Measurements from ENCODE around the gene CXCR5. TPM values are rescaled to one million over a fixed set of nuclear protein-coding genes. Genes with fewer than 3 reads are reported as not detected.
A peak's percentile ranks its signal among the peaks of the same experiment; 100 is the strongest.

Gene CXCR5
- total and polyA plus RNA-seq, 8 donors = 0.10 TPM; not detected in 7

DNA sequence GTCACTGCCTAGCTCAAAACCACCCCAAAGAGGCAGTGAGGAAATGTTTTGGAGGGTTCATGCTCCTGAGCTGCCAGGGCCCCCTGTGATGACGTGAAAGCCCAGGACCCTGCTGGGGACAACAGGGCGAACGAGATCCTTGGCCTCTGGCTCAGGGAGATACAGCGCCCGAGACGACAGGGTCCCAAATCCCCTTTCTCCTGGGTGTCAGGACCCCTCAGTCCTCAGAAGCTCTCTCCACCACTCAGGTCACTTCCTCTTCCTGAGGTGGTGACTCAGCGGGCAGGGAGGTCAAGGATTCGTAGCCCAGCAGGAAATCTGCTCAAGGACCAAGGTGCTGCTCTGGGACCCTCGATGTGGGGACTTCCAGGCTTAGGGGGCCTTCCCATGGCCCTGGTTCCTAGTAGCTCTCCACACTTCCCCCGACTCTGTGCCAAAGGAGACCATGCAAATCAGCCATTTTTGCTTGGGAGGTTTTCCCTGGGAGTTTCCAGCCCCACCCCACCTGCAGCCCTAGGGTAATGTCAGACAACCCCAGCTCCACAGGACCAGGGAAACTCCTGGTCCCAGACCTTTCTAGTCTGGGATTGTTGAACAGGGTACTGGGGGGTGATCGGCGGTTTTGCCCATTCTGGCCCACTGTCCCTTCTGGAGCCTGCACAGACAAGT, 29.2 kb downstream of the CXCR5 start:
- peaks cover 0 to 11% of the 10 kb centered on the region in 2 donors for H3K27me3 ChIP-seq
- no peak overlapping the region for H3K4me3 ChIP-seq
- ATAC-seq = peak; percentile 3

DNA sequence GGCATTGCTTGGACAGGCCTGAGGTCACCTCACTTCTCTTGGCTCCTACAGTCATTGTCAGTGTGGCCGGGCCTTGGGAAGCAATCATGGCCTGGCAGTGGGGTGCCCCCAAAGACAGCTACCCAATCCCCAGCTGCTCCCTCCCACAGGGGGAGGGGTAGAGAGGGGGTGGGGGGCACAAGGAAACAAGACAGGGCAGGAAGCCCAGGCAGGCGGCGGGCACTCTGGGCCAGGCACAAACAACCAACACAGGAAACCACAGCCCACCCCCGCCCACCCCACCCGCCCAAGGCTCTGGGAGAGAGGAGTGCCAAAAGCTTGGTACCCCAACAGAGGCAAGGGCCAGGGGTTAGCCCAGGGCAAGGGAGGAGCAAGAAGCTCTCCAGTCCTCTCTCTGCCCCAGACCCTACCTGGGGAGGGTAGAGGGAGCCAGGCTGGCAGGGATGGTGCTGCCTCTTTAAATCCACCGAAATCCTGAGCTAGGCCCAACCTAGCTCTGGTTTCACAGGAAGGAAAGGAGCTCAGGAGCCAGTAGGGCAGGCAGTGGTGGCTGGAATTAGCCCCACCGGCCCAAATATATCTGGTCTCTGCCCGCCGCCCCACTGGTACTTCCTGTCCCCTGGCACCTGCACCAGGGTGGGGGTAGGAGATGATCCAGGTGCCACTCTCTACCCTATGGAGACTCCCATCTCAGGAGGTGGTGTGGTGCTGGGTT, 29.9 kb downstream of the CXCR5 start:
- Histone ChIP-seq H3K27ac (peak overlapping the region; percentile 82 to 95), H3K4me1 (peaks cover 91 to 99% of the 10 kb centered on the region in 2 donors), H3K9me3 (no peaks in the 10 kb centered on the region), H3K4me3 (peak overlapping the region in 1 of 2 donors; percentile 6), H3K36me3 (no peaks in the 10 kb centered on the region), H3K27me3 (peaks cover 0 to 11% of the 10 kb centered on the region in 2 donors)
- ATAC-seq (no peak), DNase-seq (peak in 1 of 4 donors; percentile 60)
- no peak for TF ChIP-seq CTCF (IDR thresholded peaks at IDR 0.05)
- intact Hi-C loops (cut with DNase I) = no loop called here

More for the DNA sequence above, 29.2 kb downstream of the CXCR5 start:
- intact Hi-C loops (cut with DNase I) = no loop called here
- TF ChIP-seq CTCF (IDR thresholded peaks at IDR 0.05) = no peak
- Histone ChIP-seq H3K4me1 (peaks cover 85 to 99% of the 10 kb centered on the region in 2 donors), H3K9me3 (no peaks in the 10 kb centered on the region), H3K36me3 (peaks cover 0 to 5% of the 10 kb centered on the region in 2 donors), H3K27ac (peak overlapping the region; percentile 82 to 95)
- DNase-seq = peak in 1 of 4 donors; percentile 72

GRCh38 chr11:118914178-118914918, 30.7 kb downstream of the CXCR5 start:
- Histone ChIP-seq H3K27ac (peak overlapping the region; percentile 82 to 95), H3K9me3 (no peaks in the 10 kb centered on the region), H3K36me3 (no peaks in the 10 kb centered on the region), H3K27me3 (peaks cover 0 to 11% of the 10 kb centered on the region in 2 donors), H3K4me1 (peaks cover 96 to 97% of the 10 kb centered on the region in 2 donors), H3K4me3 (peak overlapping the region in 1 of 2 donors; percentile 6)
- DNase-seq (peak in 1 of 4 donors; percentile 82), ATAC-seq (no peak)
- intact Hi-C loops (cut with DNase I) = no loop called here
- no peak for TF ChIP-seq CTCF (IDR thresholded peaks at IDR 0.05)

- no peak for ATAC-seq
- Histone ChIP-seq H3K27me3 (peaks cover 0 to 11% of the 10 kb centered on the region in 2 donors), H3K4me1 (peaks cover 96 to 98% of the 10 kb centered on the region in 2 donors), H3K9me3 (no peaks in the 10 kb centered on the region), H3K4me3 (no peak overlapping the region), H3K36me3 (no peaks in the 10 kb centered on the region), H3K27ac (peak overlapping the region; percentile 82 to 95)
- DNase-seq = no peak
- intact Hi-C loops (cut with DNase I) = no loop called here
- no peak for TF ChIP-seq CTCF (IDR thresholded peaks at IDR 0.05)
These were observed 31.3 kb downstream of the CXCR5 start for GRCh38 chr11:118914987-118915386.
